A673 (cell line): ENCODE measurements around the gene PPP2R1A.

Experiments
- EZH2 ChIP-seq: fragments of 200-600 bp; sonication (generic); IDR thresholded peaks from 2 replicates; pipeline ENCODE4 v1.6.1; 2017; ENCODE audit warnings: borderline replicate concordance, low read depth, mild to moderate bottlenecking, mixed read lengths, antibody characterized with exemption, low read length; ENCODE audit not compliant: poor library complexity, severe bottlenecking
- TF ChIP-seq, protein P1 (sequence below): fragments of 300-800, 200-600 bp; sonication (generic); conservative IDR thresholded peaks from 2 replicates; pipeline ENCODE4 v1.5.1; 2017; ENCODE audit warnings: low read depth, mild to moderate bottlenecking, antibody characterized with exemption, low read length, moderate library complexity, mixed read lengths

DNA sequence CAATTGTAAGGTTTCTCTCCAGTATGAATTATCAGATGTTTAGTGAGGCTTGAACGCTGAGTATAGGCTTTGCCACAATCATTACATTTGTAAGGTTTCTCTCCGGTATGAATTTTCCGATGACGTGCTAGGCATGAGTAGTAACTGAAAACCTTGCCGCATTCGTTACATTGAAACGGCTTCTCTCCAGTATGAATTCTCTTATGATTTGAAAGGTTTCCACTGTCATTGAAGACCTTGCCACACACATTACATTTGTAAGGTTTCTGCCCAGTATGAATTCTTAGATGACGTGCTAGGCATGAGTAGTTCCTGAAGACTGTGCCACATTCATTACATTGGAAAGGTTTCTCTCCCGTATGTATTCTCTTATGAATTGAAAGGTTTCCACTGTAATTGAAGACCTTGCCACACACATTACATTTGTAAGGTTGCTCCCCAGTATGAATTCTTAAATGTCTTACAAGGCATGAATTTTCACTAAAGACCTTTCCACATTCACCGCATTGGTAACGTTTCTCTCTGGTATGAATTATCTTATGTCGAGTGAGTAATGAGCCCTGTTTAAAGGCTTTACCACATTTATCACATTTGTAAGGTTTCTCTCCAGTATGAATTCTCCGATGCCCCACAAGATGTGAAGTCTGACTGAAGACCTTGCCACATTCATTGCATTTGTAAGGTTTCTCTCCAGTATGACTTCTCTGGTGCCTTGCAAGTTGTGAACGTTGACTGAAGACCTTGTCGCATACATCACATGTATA, 34.1 kb upstream of the PPP2R1A start:
- TF ChIP-seq, protein P1, sequence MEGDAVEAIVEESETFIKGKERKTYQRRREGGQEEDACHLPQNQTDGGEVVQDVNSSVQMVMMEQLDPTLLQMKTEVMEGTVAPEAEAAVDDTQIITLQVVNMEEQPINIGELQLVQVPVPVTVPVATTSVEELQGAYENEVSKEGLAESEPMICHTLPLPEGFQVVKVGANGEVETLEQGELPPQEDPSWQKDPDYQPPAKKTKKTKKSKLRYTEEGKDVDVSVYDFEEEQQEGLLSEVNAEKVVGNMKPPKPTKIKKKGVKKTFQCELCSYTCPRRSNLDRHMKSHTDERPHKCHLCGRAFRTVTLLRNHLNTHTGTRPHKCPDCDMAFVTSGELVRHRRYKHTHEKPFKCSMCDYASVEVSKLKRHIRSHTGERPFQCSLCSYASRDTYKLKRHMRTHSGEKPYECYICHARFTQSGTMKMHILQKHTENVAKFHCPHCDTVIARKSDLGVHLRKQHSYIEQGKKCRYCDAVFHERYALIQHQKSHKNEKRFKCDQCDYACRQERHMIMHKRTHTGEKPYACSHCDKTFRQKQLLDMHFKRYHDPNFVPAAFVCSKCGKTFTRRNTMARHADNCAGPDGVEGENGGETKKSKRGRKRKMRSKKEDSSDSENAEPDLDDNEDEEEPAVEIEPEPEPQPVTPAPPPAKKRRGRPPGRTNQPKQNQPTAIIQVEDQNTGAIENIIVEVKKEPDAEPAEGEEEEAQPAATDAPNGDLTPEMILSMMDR: no peak
- no peak for TF ChIP-seq EZH2
